HEK293 (cell line): ENCODE measurements around the gene PPFIA2.

Experiments used
- CTCF ChIA-PET: fragments of 350-600 bp; formaldehyde crosslinking; extraction: SDS; loops from one replicate; lab custom pipeline; 2021; ENCODE audit warnings: antibody characterized with exemption; lab: Yijun Ruan, JAX
- POLR2A ChIA-PET: fragments of 300-600 bp; formaldehyde crosslinking; extraction: SDS; loops from one replicate; lab custom pipeline; 2020; ENCODE audit warnings: antibody characterized with exemption, inconsistent platforms; lab: Yijun Ruan, JAX
- H3K27ac ChIP-seq: fragments of 200-500 bp; sonication (Bioruptor generic); 2 replicates; pipeline ENCODE4 v1.5.1; 2014; ENCODE audit warnings: low read depth, low read length, control low read depth, inconsistent platforms; ENCODE audit errors: extremely low read depth
- H3K36me3 ChIP-seq, 2 experiments: fragments of 200-500 bp in 1 of 2; sonication (Bioruptor generic) in 1 of 2; 1 replicate in 1 of 2; 2 replicates in 1 of 2; pipeline ENCODE4 v1.5.1; 2014 to 2017; ENCODE audit warnings: inconsistent platforms in 2 of 2, low read length in 2 of 2; ENCODE audit not compliant: control insufficient read depth in 2 of 2, insufficient read depth in 1 of 2
- H3K4me1 ChIP-seq: fragments of 200-500 bp; sonication (Bioruptor generic); 2 replicates; pipeline ENCODE4 v1.5.1; 2014; ENCODE audit warnings: mild to moderate bottlenecking, low read length, inconsistent platforms; ENCODE audit not compliant: control insufficient read depth, insufficient read depth
- H3K4me3 ChIP-seq: 2 replicates; pipeline ENCODE4 v1.5.1; 2011; ENCODE audit warnings: low read depth, mild to moderate bottlenecking, control low read depth, low read length, moderate library complexity
- H3K9me3 ChIP-seq: fragments of 200-500 bp; sonication (Bioruptor generic); 2 replicates; pipeline ENCODE4 v1.5.1; 2014; ENCODE audit warnings: low read depth, low read length, inconsistent platforms; ENCODE audit not compliant: control insufficient read depth, insufficient read depth
- GFI1B ChIP-seq: fragments of 450-650 bp; formaldehyde crosslinking; IDR thresholded peaks from 2 replicates; pipeline ENCODE4 v1.5.1; 2016; ENCODE audit warnings: missing biosample characterization, missing genetic modification characterization
- GLI4 ChIP-seq: fragments of 450-650 bp; formaldehyde crosslinking; IDR thresholded peaks from 2 replicates; pipeline ENCODE4 v1.5.1; 2016; ENCODE audit warnings: missing biosample characterization, missing genetic modification characterization
- GLIS1 ChIP-seq: fragments of 450-650 bp; formaldehyde crosslinking; IDR thresholded peaks from 2 replicates; pipeline ENCODE4 v1.5.1; 2016; ENCODE audit warnings: missing biosample characterization, missing genetic modification characterization
- IKZF3 ChIP-seq: fragments of 450-650 bp; IDR thresholded peaks from 2 replicates; pipeline ENCODE4 v1.5.0; 2018; ENCODE audit warnings: missing biosample characterization, mild to moderate bottlenecking, missing genetic modification characterization, moderate library complexity
- KLF16 ChIP-seq: fragments of 450-650 bp; formaldehyde crosslinking; IDR thresholded peaks from 2 replicates; pipeline ENCODE4 v1.5.1; 2017; ENCODE audit warnings: missing biosample characterization, missing genetic modification characterization
- MEIS1 ChIP-seq: sonication (generic); formaldehyde crosslinking; IDR thresholded peaks from 2 replicates; pipeline ENCODE4 v1.8.1; 2022; ENCODE audit warnings: missing genetic modification reagents, mild to moderate bottlenecking, borderline replicate concordance
- OVOL3 ChIP-seq: fragments of 450-650 bp; formaldehyde crosslinking; IDR thresholded peaks from 2 replicates; pipeline ENCODE4 v1.5.1; 2016; ENCODE audit warnings: missing biosample characterization, missing genetic modification characterization
- SP7 ChIP-seq: fragments of 450-650 bp; formaldehyde crosslinking; IDR thresholded peaks from 2 replicates; pipeline ENCODE4 v1.5.1; 2016; ENCODE audit warnings: missing biosample characterization, missing genetic modification characterization
- ZBTB8A ChIP-seq: fragments of 450-650 bp; formaldehyde crosslinking; IDR thresholded peaks from 2 replicates; pipeline ENCODE4 v1.5.1; 2016; ENCODE audit warnings: missing biosample characterization, missing genetic modification characterization
- ZNF112 ChIP-seq: fragments of 450-650 bp; formaldehyde crosslinking; IDR thresholded peaks from 2 replicates; pipeline ENCODE4 v1.5.0; 2017; ENCODE audit warnings: missing biosample characterization, missing genetic modification characterization
- ZNF133 ChIP-seq: fragments of 450-650 bp; formaldehyde crosslinking; IDR thresholded peaks from 2 replicates; pipeline ENCODE4 v1.5.1; 2016; ENCODE audit warnings: missing biosample characterization, missing genetic modification characterization
- ZNF175 ChIP-seq: fragments of 450-650 bp; formaldehyde crosslinking; IDR thresholded peaks from 2 replicates; pipeline ENCODE4 v1.5.1; 2016; ENCODE audit warnings: missing biosample characterization, missing genetic modification characterization
- ZNF394 ChIP-seq: fragments of 450-650 bp; formaldehyde crosslinking; IDR thresholded peaks from 2 replicates; pipeline ENCODE4 v1.5.1; 2016; ENCODE audit warnings: missing biosample characterization, missing genetic modification characterization, mild to moderate bottlenecking, moderate library complexity, borderline replicate concordance
- ZNF433 ChIP-seq: fragments of 450-650 bp; formaldehyde crosslinking; IDR thresholded peaks from 2 replicates; pipeline ENCODE4 v1.5.1; 2016; ENCODE audit warnings: missing biosample characterization, missing genetic modification characterization, low read depth
- ZNF514 ChIP-seq: fragments of 450-650 bp; formaldehyde crosslinking; IDR thresholded peaks from 2 replicates; pipeline ENCODE4 v1.5.1; 2016; ENCODE audit warnings: missing biosample characterization, missing genetic modification characterization
- ZNF529 ChIP-seq: fragments of 450-650 bp; formaldehyde crosslinking; IDR thresholded peaks from 2 replicates; pipeline ENCODE4 v1.5.1; 2017; ENCODE audit warnings: missing genetic modification characterization, missing biosample characterization; ENCODE audit not compliant: insufficient replicate concordance
- ZNF585B ChIP-seq: fragments of 450-650 bp; formaldehyde crosslinking; IDR thresholded peaks from 2 replicates; pipeline ENCODE4 v1.5.1; 2016; ENCODE audit warnings: missing biosample characterization, missing genetic modification characterization
- ZNF654 ChIP-seq: fragments of 450-650 bp; formaldehyde crosslinking; IDR thresholded peaks from 2 replicates; pipeline ENCODE4 v1.5.1; 2016; ENCODE audit warnings: low read depth, missing biosample characterization, missing genetic modification characterization
- ZNF664 ChIP-seq: fragments of 450-650 bp; formaldehyde crosslinking; IDR thresholded peaks from 2 replicates; pipeline ENCODE4 v1.5.1; 2016; ENCODE audit warnings: missing biosample characterization, missing genetic modification characterization
- ZNF785 ChIP-seq: fragments of 450-650 bp; formaldehyde crosslinking; IDR thresholded peaks from 2 replicates; pipeline ENCODE4 v1.5.1; 2016; ENCODE audit warnings: missing biosample characterization, missing genetic modification characterization
- ZNF837 ChIP-seq: fragments of 450-650 bp; formaldehyde crosslinking; IDR thresholded peaks from 2 replicates; pipeline ENCODE4 v1.5.1; 2016; ENCODE audit warnings: missing biosample characterization, missing genetic modification characterization
- TF ChIP-seq, protein P1 (sequence below): fragments of 450-650 bp; formaldehyde crosslinking; IDR thresholded peaks from 2 replicates; pipeline ENCODE4 v1.5.1; 2016; ENCODE audit warnings: missing biosample characterization, missing genetic modification characterization
- TF ChIP-seq, protein P2 (sequence below): fragments of 450-650 bp; formaldehyde crosslinking; IDR thresholded peaks from 2 replicates; pipeline ENCODE4 v1.5.1; 2016; ENCODE audit warnings: missing biosample characterization, missing genetic modification characterization, low read depth
- TF ChIP-seq, protein P3 (sequence below): fragments of 450-650 bp; formaldehyde crosslinking; conservative IDR thresholded peaks from 2 replicates; pipeline ENCODE4 v1.5.1; 2016; ENCODE audit warnings: low read depth, missing biosample characterization, missing genetic modification characterization
- TF ChIP-seq, protein P4 (sequence below): fragments of 450-650 bp; formaldehyde crosslinking; IDR thresholded peaks from 2 replicates; pipeline ENCODE4 v1.5.1; 2016; ENCODE audit warnings: missing biosample characterization, missing genetic modification characterization
- TF ChIP-seq, protein P5 (sequence below): fragments of 450-650 bp; formaldehyde crosslinking; IDR thresholded peaks from 2 replicates; pipeline ENCODE4 v1.5.1; 2017; ENCODE audit warnings: missing biosample characterization, missing genetic modification characterization
- TF ChIP-seq, protein P6 (sequence below): fragments of 450-650 bp; formaldehyde crosslinking; IDR thresholded peaks from 2 replicates; pipeline ENCODE4 v1.5.1; 2016; ENCODE audit warnings: missing biosample characterization, missing genetic modification characterization

The PPFIA2 gene

DNA sequence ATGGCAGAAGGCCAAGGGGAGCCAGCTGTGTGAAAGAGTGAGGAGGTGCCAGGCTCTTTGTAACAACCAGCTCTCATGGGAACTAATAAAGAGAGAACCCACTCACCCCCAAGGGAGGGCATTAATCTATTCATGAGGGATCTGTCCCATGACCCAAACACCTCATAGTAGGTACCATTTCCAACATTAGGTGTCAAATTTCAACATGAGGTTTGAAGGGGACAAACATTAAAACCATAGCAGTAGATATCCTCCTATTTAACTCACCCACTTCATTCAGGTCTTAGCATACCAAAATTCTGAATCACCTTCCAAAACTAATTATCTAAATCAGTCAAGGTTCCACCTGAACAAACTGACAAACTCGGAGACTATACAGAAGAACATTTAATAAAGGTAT is 75.3 kb downstream of the PPFIA2 start (continued):
- TF ChIP-seq, protein P1, sequence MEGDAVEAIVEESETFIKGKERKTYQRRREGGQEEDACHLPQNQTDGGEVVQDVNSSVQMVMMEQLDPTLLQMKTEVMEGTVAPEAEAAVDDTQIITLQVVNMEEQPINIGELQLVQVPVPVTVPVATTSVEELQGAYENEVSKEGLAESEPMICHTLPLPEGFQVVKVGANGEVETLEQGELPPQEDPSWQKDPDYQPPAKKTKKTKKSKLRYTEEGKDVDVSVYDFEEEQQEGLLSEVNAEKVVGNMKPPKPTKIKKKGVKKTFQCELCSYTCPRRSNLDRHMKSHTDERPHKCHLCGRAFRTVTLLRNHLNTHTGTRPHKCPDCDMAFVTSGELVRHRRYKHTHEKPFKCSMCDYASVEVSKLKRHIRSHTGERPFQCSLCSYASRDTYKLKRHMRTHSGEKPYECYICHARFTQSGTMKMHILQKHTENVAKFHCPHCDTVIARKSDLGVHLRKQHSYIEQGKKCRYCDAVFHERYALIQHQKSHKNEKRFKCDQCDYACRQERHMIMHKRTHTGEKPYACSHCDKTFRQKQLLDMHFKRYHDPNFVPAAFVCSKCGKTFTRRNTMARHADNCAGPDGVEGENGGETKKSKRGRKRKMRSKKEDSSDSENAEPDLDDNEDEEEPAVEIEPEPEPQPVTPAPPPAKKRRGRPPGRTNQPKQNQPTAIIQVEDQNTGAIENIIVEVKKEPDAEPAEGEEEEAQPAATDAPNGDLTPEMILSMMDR (tag by site-specific recombination) = no peak
- TF ChIP-seq, protein P2, sequence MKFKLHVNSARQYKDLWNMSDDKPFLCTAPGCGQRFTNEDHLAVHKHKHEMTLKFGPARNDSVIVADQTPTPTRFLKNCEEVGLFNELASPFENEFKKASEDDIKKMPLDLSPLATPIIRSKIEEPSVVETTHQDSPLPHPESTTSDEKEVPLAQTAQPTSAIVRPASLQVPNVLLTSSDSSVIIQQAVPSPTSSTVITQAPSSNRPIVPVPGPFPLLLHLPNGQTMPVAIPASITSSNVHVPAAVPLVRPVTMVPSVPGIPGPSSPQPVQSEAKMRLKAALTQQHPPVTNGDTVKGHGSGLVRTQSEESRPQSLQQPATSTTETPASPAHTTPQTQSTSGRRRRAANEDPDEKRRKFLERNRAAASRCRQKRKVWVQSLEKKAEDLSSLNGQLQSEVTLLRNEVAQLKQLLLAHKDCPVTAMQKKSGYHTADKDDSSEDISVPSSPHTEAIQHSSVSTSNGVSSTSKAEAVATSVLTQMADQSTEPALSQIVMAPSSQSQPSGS (tag by site-specific recombination) = no peak
- TF ChIP-seq, protein P3, sequence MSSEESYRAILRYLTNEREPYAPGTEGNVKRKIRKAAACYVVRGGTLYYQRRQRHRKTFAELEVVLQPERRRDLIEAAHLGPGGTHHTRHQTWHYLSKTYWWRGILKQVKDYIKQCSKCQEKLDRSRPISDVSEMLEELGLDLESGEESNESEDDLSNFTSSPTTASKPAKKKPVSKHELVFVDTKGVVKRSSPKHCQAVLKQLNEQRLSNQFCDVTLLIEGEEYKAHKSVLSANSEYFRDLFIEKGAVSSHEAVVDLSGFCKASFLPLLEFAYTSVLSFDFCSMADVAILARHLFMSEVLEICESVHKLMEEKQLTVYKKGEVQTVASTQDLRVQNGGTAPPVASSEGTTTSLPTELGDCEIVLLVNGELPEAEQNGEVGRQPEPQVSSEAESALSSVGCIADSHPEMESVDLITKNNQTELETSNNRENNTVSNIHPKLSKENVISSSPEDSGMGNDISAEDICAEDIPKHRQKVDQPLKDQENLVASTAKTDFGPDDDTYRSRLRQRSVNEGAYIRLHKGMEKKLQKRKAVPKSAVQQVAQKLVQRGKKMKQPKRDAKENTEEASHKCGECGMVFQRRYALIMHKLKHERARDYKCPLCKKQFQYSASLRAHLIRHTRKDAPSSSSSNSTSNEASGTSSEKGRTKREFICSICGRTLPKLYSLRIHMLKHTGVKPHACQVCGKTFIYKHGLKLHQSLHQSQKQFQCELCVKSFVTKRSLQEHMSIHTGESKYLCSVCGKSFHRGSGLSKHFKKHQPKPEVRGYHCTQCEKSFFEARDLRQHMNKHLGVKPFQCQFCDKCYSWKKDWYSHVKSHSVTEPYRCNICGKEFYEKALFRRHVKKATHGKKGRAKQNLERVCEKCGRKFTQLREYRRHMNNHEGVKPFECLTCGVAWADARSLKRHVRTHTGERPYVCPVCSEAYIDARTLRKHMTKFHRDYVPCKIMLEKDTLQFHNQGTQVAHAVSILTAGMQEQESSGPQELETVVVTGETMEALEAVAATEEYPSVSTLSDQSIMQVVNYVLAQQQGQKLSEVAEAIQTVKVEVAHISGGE (tag by site-specific recombination) = no peak
- no peak for TF ChIP-seq ZNF837
- TF ChIP-seq ZNF133 (tag by site-specific recombination) = no peak
- TF ChIP-seq ZNF664 (tag by site-specific recombination) = no peak
- TF ChIP-seq OVOL3 (tag by site-specific recombination) = no peak
- no peak for TF ChIP-seq ZNF654 (tag by site-specific recombination)
- TF ChIP-seq ZNF433 (tag by site-specific recombination) = no peak
- TF ChIP-seq ZNF514 (tag by site-specific recombination) = no peak
- TF ChIP-seq ZNF529 (tag by site-specific recombination) = no peak
- TF ChIP-seq, protein P4, sequence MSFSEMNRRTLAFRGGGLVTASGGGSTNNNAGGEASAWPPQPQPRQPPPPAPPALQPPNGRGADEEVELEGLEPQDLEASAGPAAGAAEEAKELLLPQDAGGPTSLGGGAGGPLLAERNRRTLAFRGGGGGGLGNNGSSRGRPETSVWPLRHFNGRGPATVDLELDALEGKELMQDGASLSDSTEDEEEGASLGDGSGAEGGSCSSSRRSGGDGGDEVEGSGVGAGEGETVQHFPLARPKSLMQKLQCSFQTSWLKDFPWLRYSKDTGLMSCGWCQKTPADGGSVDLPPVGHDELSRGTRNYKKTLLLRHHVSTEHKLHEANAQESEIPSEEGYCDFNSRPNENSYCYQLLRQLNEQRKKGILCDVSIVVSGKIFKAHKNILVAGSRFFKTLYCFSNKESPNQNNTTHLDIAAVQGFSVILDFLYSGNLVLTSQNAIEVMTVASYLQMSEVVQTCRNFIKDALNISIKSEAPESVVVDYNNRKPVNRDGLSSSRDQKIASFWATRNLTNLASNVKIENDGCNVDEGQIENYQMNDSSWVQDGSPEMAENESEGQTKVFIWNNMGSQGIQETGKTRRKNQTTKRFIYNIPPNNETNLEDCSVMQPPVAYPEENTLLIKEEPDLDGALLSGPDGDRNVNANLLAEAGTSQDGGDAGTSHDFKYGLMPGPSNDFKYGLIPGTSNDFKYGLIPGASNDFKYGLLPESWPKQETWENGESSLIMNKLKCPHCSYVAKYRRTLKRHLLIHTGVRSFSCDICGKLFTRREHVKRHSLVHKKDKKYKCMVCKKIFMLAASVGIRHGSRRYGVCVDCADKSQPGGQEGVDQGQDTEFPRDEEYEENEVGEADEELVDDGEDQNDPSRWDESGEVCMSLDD (tag by site-specific recombination) = no peak
- TF ChIP-seq MEIS1 (CRISPR knock-in tag) = no peak

DNA sequence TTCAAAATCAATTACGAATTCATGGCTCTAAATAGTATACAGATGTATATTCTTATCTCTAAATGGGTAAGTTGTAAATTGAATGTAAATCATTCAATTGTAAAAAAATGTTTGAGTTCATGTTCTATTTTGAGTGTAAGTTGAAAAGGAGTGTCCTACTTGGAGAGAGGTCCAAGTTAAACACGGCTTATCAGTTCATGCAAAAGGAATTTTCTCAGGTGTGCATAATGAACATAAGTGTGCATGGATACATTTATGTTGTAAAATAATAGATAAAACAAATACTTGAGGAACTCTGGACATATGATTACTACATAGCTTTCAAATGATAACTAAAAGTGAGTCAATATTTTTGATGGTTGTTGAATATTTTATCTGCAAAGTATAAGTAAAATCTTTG is 79.5 kb downstream of the PPFIA2 start:
- Histone ChIP-seq H3K4me1 (no peaks in the 10 kb centered on the region), H3K4me3 (no peak overlapping the region), H3K36me3 (no peaks in the 10 kb centered on the region), H3K27ac (no peak overlapping the region), H3K9me3 (no peaks in the 10 kb centered on the region)
- CTCF ChIA-PET = no interaction called here
- POLR2A ChIA-PET = no interaction called here
- TF ChIP-seq ZNF175 (tag by site-specific recombination) = no peak
- TF ChIP-seq ZNF785 (tag by site-specific recombination) = no peak
- no peak for TF ChIP-seq SP7 (tag by site-specific recombination)
- TF ChIP-seq IKZF3 (tag by site-specific recombination) = no peak
- TF ChIP-seq, protein P5, sequence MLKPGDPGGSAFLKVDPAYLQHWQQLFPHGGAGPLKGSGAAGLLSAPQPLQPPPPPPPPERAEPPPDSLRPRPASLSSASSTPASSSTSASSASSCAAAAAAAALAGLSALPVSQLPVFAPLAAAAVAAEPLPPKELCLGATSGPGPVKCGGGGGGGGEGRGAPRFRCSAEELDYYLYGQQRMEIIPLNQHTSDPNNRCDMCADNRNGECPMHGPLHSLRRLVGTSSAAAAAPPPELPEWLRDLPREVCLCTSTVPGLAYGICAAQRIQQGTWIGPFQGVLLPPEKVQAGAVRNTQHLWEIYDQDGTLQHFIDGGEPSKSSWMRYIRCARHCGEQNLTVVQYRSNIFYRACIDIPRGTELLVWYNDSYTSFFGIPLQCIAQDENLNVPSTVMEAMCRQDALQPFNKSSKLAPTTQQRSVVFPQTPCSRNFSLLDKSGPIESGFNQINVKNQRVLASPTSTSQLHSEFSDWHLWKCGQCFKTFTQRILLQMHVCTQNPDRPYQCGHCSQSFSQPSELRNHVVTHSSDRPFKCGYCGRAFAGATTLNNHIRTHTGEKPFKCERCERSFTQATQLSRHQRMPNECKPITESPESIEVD = no peak
- no peak for TF ChIP-seq GLIS1 (tag by site-specific recombination)
- TF ChIP-seq ZBTB8A (tag by site-specific recombination) = no peak
- no peak for TF ChIP-seq ZNF585B (tag by site-specific recombination)
- TF ChIP-seq ZNF112 = no peak
- no peak for TF ChIP-seq ZNF394 (tag by site-specific recombination)
- TF ChIP-seq GLI4 (tag by site-specific recombination) = no peak
- no peak for TF ChIP-seq GFI1B (tag by site-specific recombination)
- no peak for TF ChIP-seq KLF16 (tag by site-specific recombination)
- TF ChIP-seq, protein P6, sequence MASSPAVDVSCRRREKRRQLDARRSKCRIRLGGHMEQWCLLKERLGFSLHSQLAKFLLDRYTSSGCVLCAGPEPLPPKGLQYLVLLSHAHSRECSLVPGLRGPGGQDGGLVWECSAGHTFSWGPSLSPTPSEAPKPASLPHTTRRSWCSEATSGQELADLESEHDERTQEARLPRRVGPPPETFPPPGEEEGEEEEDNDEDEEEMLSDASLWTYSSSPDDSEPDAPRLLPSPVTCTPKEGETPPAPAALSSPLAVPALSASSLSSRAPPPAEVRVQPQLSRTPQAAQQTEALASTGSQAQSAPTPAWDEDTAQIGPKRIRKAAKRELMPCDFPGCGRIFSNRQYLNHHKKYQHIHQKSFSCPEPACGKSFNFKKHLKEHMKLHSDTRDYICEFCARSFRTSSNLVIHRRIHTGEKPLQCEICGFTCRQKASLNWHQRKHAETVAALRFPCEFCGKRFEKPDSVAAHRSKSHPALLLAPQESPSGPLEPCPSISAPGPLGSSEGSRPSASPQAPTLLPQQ (tag by site-specific recombination) = no peak
